Pancreas (tissue), 10 donors: ENCODE data around the gene FHOD1. TPM values are rescaled to one million over a fixed set of nuclear protein-coding genes. Genes with fewer than 3 reads are reported as not detected.
A peak's percentile ranks its signal among the peaks of the same experiment; 100 is the strongest.

Experiments
- ATAC-seq, 4 donors: fragments of 200-7000 bp; cut with Tn5 transposase; one replicate each; pipeline versions ENCODE4 v1.8.0 to v1.9.1; 2020; ENCODE audit warnings: mild to moderate bottlenecking in 4 of 4, moderate library complexity in 4 of 4
- DNase-seq, 6 donors: peaks; one replicate each; pipeline ENCODE4 v3.0.0-alpha.2; 2020
- FAIRE-seq: peaks from 2 replicates; lab custom pipeline; 2012; peaks lifted over from hg19 to GRCh38; lab: Jason Lieb, UNC
- H3K27ac ChIP-seq, 4 donors: fragments of 200-600 bp; sonication (generic); 1 replicate in 3 of 4; 2 replicates in 1 of 4; pipeline versions ENCODE4 v1.5.0 to v1.8.0; 2020
- H3K27me3 ChIP-seq, 4 donors: fragments of 200-600 bp; one replicate each; pipeline ENCODE4 v1.8.0; 2021
- H3K36me3 ChIP-seq, 3 donors: fragments of 200-600 bp; sonication (generic) in 1 of 3; one replicate each; pipeline versions ENCODE4 v1.5.0 to v1.8.0; 2020 to 2021
- H3K4me1 ChIP-seq, 3 donors: fragments of 200-600 bp; one replicate each; pipeline ENCODE4 v1.8.0; 2021
- H3K4me3 ChIP-seq, 4 donors: fragments of 200-600 bp; sonication (generic) in 2 of 4; one replicate each; pipeline versions ENCODE4 v1.5.0 to v1.8.0; 2020 to 2021
- H3K9me3 ChIP-seq, 4 donors: fragments of 200-600 bp; one replicate each; pipeline ENCODE4 v1.8.0; 2021
- CTCF ChIP-seq, 4 donors: fragments of 200-600 bp; sonication (generic) in 3 of 4; IDR thresholded peaks; one replicate each; pipeline versions ENCODE4 v1.5.0 to v1.8.0; 2021; ENCODE audit warnings: antibody characterized with exemption in 4 of 4
- WGBS, 2 donors: extraction: QIAGEN DNeasy Blood & Tissue Kit; methylation state at CpG; one replicate each; pipeline ENCODE4 v1.1.7; 2013; 5-methylcytosine and 5-hydroxymethylcytosine counted together
- intact Hi-C, 3 donors: fragments of 100-400 bp; cut with DNase I; formaldehyde crosslinking; loops; one replicate each; pipeline versions ENCODE4 v1.11.1 to v1.14.2; 2022
- polyA plus RNA-seq, 2 donors: library from polyadenylated mRNA; stranded (reverse); fragments of 200-250 nt; gene quantifications; one replicate each; pipeline ENCODE4 v1.2.3, GENCODE V29; 2013
- total RNA-seq, 6 donors: library from RNA; stranded (reverse); fragmentation: NEBNext Ultra II Directional in 4 of 6; extraction: Animal tissue kit (Norgen Biotek cat#: 25700) in 4 of 6; gene quantifications; one replicate each; pipeline versions ENCODE4 v1.2.1 to v1.2.4, GENCODE V29; 2021 to 2023
- donor health status: healthy with polysubstance abuse.
- donor health status: DM: no; HTN: no; CAD: no; lungs with moderate emphysema.
- donor health status: DM: no; HTN: no; CAD: no.
- donor health status: control.
- donor health status: control.
- donor health status: Bipolar disorder and iron deficiency.
- donor health status: DM: yes; HTN: yes; CAD: no.
- donor health status: DM: no; HTN: no; CAD: no.
- donor health status: DM: no; HTN: no; CAD: no.
- donor health status: DM: yes; HTN: yes; CAD: no.

The FHOD1 gene
- total and polyA plus RNA-seq, 8 donors = 7.8 to 41.2 (median 11.3) TPM

GRCh38 chr16:67236563-67237395 lies 10.5 kb downstream of the FHOD1 start:
- 86 to 90% methylated on average over 43 to 50 of the region's 50 CpGs for WGBS, 2 donors
- ATAC-seq = peak in 2 of 4 donors; percentile 25 to 49
- H3K4me3 ChIP-seq = no peak overlapping the region
- no peak for FAIRE-seq
- no peak overlapping the region for H3K27ac ChIP-seq
- no peak for TF ChIP-seq CTCF (IDR thresholded peaks at IDR 0.05)
- H3K4me1 ChIP-seq = peaks cover 0 to 12% (median 3%) of the 10 kb centered on the region in 3 donors
- peak in 2 of 6 donors; percentile 59 to 78 for DNase-seq
- H3K9me3 ChIP-seq = no peaks in the 10 kb centered on the region
- intact Hi-C loops = no loop called here
- H3K27me3 ChIP-seq = no peaks in the 10 kb centered on the region
- H3K36me3 ChIP-seq = peaks cover 0 to 20% (median 7%) of the 10 kb centered on the region in 3 donors

GRCh38 chr16:67235816-67236562 lies 11.3 kb downstream of the FHOD1 start:
- Histone ChIP-seq H3K27me3 (no peaks in the 10 kb centered on the region), H3K4me3 (no peak overlapping the region), H3K4me1 (peaks cover 0 to 6% (median under 1%) of the 10 kb centered on the region in 3 donors), H3K36me3 (peaks cover 0 to 22% (median 11%) of the 10 kb centered on the region in 3 donors), H3K27ac (no peak overlapping the region), H3K9me3 (no peaks in the 10 kb centered on the region)
- ATAC-seq (no peak), FAIRE-seq (no peak), DNase-seq (peak in 1 of 6 donors; percentile 43)
- intact Hi-C loops = no loop called here
- TF ChIP-seq CTCF (IDR thresholded peaks at IDR 0.05) = no peak
- 92 to 93% methylated on average over 17 of the region's 17 CpGs for WGBS, 2 donors

DNA sequence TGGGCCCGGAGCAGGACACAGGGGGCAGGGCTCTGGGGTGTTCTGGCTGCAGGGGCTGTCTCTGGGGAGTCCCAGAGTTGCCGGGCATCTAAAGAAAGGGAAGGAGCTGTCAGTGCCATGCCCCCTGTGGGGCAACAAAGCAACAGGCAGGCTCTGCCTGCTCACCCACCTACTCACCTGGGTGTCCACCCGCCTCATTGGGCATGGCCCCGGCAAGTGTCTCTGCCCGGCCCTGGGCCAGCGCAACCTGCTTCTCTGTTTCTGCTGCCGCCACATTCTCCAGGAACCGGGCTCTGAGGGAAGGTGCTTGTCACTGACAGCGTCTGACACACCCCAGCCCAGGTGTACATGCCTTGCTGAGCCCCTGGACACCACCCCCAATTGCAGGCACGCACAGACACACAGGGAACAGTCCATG lies 13.1 kb downstream of the FHOD1 start:
- intact Hi-C loops = no loop called here
- DNase-seq (peak in 2 of 6 donors; percentile 17 to 55), FAIRE-seq (no peak), ATAC-seq (no peak)
- TF ChIP-seq CTCF (IDR thresholded peaks at IDR 0.05) = no peak
- no peak overlapping the region for H3K4me3 ChIP-seq
- WGBS, 2 donors = 92 to 93% methylated on average over 9 to 10 of the region's 10 CpGs
- no peak overlapping the region for H3K27ac ChIP-seq
- no peaks in the 10 kb centered on the region for H3K4me1 ChIP-seq
- H3K9me3 ChIP-seq = no peaks in the 10 kb centered on the region
- H3K36me3 ChIP-seq = peaks cover 0 to 40% (median 25%) of the 10 kb centered on the region in 3 donors
- H3K27me3 ChIP-seq = no peaks in the 10 kb centered on the region

GRCh38 chr16:67233596-67233995 lies 13.7 kb downstream of the FHOD1 start:
- Histone ChIP-seq H3K4me1 (no peaks in the 10 kb centered on the region), H3K27ac (no peak overlapping the region), H3K4me3 (no peak overlapping the region), H3K9me3 (no peaks in the 10 kb centered on the region), H3K36me3 (peaks cover 0 to 44% (median 25%) of the 10 kb centered on the region in 3 donors), H3K27me3 (no peaks in the 10 kb centered on the region)
- no peak for TF ChIP-seq CTCF (IDR thresholded peaks at IDR 0.05)
- intact Hi-C loops = no loop called here
- DNase-seq = peak in 2 of 6 donors; percentile 45 to 58
- FAIRE-seq = no peak
- ATAC-seq = no peak
- 66 to 80% methylated on average over 7 of the region's 7 CpGs for WGBS, 2 donors
